Renal cortical epithelial cell (primary cell): ENCODE data around the gene SLC22A13. TPM values are rescaled to one million over a fixed set of nuclear protein-coding genes. Genes with fewer than 3 reads are reported as not detected.
A peak's percentile ranks its signal among the peaks of the same experiment; 100 is the strongest.
"Not testable (repeated sequence)": the region's sequence is repeated elsewhere in the genome, so short reads cannot be mapped to it uniquely, and the experiment has no call there.

Source experiments
- DNase-seq: peaks from one replicate; pipeline ENCODE4 v3.0.0-alpha.2; 2011; ENCODE audit warnings: low read depth
- total RNA-seq: library from RNA; depleted of rRNA; stranded (reverse); fragments of >200 nt; gene quantifications from 2 replicates; pipeline ENCODE4 v1.2.3, GENCODE V29; 2014

The SLC22A13 gene, protein sequence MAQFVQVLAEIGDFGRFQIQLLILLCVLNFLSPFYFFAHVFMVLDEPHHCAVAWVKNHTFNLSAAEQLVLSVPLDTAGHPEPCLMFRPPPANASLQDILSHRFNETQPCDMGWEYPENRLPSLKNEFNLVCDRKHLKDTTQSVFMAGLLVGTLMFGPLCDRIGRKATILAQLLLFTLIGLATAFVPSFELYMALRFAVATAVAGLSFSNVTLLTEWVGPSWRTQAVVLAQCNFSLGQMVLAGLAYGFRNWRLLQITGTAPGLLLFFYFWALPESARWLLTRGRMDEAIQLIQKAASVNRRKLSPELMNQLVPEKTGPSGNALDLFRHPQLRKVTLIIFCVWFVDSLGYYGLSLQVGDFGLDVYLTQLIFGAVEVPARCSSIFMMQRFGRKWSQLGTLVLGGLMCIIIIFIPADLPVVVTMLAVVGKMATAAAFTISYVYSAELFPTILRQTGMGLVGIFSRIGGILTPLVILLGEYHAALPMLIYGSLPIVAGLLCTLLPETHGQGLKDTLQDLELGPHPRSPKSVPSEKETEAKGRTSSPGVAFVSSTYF
- total RNA-seq = 0.25 TPM in 1 of 2 replicates, not detected in the other

DNA sequence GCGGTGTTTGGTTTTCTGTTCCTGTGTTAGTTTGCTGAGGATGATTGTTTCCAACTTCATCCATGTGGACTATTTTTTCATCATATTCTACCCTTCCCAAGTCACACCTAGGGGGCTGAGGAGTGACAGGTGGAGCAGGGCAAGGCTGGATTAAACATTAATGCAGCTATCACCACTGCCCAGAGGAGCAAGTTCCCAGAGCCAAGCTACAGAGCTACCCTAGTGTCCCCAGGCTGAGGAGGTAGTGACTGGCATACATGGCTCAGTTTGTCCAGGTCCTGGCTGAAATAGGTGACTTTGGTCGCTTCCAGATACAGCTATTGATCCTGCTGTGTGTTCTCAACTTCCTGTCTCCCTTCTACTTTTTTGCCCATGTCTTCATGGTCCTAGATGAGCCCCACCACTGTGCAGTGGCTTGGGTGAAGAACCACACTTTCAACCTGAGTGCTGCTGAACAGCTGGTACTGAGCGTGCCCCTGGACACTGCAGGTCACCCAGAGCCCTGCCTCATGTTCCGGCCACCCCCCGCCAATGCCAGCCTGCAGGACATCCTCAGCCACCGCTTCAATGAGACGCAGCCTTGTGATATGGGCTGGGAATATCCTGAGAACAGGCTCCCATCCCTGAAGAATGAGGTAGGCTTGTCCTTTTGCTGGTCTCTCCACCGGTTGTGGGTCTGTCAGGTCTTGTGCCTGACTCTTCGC is at the start of gene SLC22A13:
Gene SLC22A13 (plus strand): TSS at position 209 of the 704 bp plus-strand sequence. CDS start 49 bp downstream, at position 258.
- no peak for DNase-seq

DNA sequence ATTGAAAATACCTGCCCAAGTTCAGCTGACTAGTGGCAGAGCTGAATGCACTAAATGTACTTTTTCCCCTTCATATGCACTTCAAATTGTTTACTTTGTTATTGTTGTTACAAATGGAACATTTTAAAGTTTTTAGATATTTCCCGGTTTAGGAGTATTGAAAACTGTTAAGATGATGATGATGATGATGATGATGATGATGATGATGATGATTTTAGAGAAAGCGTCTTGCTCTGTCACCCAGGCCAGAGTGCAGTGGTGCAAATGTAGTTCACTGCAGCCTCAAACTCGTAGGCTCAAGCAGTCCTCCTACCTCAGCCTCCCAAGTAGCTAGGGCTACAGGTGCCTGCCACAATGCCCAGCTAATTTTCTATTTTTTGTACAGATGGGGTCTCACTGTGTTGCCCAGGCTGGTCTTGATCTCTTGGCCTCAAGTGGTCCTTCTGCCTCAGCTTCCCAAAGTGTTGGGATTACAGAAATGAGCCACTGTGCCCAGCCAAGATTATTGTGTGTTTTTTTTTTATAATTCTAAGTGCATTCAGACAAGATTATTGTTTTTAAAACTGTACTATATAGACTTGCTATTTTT is 45.9 kb upstream of the SLC22A13 start:
- no peak for DNase-seq

DNA sequence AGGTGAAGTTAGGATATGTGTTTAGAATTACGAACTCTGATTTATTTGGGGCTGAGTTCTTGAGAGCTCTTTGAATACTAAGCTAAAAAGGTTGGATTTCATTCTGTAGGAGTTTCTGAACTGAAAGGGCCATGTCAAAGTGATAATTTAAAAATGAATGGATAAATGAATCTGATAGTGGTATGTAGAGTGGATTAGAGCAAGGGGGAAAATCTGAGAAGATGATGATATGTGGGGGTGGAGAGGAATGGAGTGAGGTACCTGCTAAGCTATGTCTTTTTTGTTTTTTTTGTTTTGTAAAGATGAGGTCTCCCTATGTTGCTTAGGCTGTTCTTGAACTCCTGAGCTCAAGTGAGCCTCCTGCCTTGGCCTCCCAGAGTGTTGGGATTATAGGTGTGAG is 44.6 kb upstream of the SLC22A13 start:
- DNase-seq = no peak

DNA sequence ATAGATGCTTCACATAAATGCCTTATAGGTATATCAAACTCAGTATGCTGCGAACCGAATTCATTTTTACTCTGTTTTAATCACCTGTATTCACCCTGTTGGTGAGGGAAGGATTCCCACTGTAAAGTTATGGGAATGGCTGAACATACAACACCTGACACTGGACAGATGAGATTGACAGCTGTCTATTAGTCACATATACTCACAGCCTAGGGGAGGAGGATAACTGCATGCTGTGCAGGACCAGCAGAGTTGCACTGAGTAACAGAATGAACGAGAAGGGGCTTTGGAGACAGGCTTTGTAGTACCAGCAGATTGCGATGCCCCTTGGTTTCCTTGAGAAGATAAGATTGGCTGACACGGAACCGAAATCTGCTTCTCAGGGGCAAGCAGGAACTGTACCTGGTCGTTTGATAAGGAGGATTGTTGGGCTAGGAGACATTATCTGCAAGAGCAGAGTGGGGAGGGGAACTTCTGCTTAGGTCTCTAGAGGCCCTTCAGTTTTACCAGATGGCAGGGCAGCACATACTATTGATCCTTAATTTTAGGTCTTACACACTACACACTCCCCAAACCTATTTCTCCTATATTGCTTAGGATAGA is 43.5 kb upstream of the SLC22A13 start:
- DNase-seq = no peak

DNA sequence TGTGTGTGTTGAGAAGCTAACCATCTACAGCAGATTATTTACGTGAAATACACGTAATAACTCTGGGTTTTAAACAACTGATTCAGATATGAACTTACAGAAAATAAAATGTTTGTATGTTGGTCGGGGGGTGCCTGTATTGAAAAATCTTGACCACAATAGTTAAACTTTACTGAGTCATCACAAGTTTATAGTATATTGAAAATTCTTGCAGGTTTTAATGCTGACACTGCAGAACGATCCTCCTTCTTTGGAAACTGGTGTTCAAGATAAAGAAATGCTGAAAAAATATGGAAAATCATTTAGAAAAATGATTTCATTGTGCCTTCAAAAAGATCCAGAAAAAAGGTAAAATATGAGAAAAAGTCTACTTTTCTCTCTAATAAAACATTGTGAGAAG is 41.3 kb upstream of the SLC22A13 start:
- DNase-seq = no peak

DNA sequence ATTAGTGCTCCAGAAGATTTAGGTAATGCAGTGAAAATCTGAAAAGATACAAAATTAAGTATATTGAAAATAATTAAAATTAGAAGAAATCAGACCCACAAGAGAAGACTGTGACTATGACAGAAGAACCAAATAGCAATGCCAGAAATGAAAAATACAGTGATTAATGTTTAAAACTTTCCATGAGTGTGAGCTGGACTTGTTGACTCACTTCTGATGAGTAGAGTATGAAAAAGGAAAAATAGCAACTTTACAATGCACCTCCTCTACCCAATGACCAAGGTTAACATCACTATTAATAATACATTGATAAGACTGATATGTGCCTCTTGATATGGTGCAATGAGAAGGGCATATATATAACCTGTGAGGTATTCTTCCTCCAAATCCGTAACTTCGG is 39.3 kb upstream of the SLC22A13 start:
- DNase-seq = no peak

DNA sequence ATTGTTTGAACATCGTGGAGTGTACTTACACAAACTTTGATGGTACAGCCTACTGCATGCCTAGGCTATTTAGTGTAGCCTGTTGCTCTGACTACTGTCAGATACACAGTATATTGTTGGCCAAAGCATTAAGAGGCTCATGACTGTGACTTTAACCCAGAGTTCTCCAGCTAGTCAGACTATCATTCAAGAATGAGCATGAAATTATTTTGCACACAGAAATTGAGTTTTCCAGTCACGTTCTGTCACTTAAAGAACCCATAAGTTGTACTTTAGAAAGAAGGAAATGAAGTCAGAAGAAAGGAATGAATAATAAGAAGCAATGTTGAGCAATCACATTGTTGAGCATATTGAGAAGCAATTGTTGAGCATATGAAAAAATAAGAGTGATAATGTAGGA is 37.6 kb upstream of the SLC22A13 start:
- peak; percentile 70 for DNase-seq

DNA sequence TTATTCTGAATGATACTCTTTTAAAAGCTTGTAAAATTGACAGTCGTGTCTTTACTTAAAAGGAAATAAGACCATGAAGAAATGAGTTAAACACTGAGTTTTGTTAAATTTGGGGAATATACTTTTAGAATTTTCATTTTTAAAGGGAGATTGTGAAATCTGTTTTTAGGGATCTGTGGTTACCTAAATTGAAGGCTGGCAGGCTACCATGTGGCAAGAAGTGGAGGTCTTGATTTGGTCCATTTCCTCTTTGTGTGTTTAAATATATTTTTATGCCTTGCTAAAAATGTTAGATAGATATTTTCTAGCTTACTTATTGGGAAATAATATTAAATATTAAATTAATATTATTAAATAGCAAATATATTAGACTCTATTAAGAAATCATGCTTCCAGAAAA is 36.6 kb upstream of the SLC22A13 start:
- no peak for DNase-seq

DNA sequence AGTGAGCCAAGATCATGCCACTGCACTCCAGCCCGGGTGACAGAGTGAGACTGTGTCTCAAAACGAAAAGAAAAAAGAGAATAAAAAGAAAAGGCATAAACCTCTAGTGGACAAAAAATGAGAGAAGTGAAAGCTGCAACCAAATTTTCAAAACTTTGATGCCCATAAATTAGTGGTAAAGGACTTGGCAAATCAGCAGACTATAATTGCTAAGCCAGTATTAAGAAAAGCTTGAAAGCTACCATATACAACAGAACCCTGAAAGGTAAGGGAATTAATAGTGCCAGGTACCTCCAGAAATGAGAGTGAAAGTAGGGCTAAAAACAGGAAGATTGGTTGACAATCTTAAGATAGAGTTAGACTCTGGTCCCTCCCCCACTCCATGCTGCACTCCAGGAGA is 32.9 kb upstream of the SLC22A13 start:
- DNase-seq = no peak

DNA sequence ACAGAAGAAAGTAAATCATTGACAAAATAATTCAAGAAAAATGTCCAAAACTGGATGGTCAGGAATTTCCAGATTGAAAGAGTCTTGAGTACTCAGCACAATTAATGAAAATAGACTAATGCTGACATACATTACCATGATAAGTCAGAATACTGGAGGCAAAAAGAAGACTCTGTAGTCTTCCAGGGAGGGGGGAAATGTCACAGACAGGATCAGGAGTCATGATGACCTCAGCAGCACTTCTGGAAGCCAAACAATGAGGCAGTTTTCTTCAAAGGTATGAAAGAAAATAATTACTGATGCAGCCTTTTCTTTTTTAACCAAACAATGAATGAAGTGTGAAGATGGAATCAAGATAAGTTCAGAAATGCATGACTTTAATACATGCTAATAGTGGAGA is 30.1 kb upstream of the SLC22A13 start:
- peak; percentile 13 for DNase-seq

DNA sequence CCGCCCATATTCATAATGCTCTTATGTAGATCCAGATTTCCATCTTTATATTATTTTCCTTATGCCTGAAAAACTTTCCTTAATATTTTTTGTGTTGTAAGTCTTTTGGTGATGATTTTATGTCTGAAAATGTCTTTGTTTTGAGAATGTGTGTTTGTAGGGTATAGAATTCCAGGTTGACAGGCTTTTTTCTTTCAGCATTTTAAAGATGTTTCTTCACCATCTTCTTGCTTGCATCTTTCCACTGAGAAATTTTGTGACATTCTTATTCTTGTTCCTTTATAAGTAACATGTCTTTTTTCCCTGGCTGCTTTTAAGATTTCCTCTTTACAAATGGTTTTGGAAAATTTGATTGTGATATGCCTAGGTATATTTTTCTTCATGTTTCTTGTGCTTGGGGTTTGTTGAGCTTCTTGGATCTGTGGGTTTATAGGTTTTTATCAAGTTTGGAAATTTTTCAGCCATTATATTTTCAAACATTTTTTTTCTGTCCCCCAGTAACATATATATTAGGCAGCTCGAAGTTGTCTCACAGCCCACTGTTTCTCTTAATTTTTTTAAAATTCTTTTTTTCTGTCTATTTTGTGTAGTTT is 27.1 kb upstream of the SLC22A13 start:
- DNase-seq = no peak

DNA sequence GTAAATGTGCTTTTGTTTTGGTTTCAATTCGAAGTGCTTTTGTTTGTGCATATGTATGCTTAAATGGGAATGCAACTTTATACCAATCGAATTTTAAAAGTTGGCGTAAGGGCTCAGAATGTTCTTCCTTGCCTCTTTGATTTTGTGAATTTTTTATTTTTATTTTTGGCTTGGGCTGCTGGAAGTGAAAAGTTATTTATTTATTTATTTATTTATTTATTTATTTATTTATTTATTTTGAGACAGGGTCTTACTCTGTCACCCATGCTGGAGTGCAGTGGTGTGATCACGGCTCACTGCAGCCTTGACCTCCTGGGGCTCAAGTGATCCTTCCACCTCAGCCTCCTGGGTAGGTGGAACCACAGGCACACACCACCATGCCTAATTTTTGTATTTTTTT is 22.8 kb upstream of the SLC22A13 start:
- not testable (repeated sequence) for DNase-seq

DNA sequence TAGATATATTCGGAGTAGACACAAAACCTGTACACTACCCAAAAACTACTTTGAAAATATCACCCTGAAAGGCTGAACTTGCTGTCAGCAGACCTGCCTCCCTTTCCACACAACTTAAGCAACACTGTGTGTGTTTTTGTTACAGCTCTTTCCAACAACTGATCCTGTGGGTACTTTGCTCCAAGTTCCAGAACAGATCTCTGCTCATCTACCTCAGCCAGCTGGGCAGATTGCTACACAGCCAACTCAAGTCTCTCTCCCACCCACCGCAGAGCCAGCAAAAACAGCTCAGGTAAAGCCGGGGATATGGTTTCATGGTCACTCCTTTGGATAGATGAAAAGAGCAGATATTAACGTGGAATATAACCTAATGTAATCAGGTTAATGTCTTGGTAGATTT is 19.7 kb upstream of the SLC22A13 start:
- DNase-seq = no peak

DNA sequence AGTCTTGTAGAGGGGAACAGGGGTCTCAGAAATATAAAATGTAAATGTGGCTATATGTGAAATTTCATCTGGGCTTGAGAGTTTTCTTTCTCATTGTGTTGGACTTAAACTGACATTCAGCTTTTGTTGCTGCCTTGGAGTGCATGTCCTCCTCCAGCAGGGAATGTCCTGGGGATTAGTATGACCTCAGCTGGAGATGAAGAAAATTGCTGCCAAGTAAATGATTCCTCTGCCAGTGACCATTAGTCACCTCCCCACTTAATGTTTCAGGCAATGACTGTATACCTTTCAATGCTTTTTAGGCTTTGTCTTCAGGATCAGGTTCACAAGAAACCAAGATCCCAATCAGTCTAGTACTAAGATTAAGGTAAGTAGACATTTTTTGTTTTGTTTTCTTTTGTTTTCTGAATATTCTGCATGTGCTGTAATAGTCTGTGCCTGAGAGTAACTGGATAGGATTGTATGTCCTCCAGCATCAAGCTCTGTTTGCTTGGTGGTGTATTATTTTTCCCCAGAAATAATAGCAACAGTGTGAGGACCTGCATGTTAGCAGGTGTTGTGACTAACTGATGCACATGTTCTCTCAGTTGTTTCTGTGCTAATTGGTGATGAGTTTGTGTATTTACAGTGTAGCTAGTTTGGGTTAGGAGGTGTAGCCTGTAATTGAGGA is 18.1 kb upstream of the SLC22A13 start:
- DNase-seq = peak; percentile 94

DNA sequence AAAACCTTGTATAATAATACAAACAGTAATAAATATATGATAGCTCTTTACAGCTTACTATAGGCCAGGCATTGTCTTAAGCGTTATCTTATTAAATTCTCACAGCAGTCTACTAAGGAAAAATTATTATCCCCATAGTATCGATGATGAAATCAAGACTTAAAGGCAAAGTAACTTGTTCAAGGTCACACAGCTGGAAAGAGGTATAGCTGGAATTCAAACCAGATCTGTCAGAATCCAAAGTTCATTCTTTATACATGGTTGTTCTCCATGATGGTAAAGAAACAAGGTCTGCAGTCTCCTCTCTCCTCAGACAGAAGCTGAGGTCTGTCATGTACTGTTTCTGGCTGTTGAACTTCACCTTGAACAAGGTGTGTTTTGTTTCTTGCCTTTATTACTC is 15.4 kb upstream of the SLC22A13 start:
- DNase-seq = no peak

DNA sequence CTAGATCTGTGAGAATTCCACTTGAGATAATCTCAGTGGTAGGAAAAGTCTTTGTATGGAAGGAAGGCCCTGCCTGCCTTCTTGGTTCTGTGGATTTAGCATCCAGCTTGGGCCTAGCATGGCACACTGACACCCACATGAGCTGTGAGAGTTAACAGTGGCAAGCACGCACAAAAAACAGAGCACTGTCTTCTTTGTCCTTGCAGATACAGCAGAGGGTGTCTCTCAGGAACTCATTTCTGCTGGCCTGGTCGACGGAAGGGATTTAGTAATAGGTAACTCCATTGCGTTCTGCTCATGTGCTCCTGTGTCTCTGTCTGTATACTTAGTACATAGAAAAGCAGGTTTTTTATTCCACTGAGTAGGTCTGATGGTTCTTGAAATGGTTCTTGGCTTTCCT is 14.4 kb upstream of the SLC22A13 start:
- no peak for DNase-seq

DNA sequence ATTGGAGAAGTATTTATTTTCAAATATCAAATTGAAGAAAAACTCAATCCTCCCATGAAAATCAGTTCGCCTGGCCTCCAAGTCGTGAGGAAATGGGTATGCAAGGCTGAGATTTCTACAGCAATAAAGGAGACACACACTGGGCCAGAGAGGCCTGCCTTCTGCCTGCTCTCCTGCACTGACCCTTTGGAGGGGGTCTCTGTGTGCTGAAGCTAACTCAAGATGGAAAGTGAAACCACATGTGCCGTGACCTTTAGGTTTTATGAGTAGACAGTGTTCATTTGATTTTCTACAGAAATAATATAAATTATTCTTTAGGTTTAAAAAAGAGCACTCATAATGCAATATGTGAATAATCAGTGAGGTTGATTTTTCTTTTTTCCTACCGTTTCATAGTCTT is 11.9 kb upstream of the SLC22A13 start:
- no peak for DNase-seq

DNA sequence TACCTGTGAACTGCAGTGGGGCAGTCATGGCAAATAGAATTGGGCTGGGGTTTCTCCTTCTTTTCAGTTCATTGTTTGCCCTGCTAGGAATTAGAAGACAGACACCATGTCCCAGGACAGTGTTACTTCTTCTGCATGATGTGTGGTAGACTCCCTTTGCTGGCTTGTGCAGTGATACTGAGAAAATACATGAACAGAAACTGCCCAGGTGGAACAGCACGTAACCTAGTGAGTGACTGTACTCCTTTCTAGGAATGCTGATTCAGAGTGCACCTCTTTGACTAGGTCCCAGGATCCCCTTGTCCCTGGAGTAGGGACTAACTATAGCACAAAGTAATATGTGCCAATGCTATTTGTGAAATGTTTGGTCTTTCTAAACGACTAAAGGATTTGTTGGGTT is 10.7 kb upstream of the SLC22A13 start:
- no peak for DNase-seq

DNA sequence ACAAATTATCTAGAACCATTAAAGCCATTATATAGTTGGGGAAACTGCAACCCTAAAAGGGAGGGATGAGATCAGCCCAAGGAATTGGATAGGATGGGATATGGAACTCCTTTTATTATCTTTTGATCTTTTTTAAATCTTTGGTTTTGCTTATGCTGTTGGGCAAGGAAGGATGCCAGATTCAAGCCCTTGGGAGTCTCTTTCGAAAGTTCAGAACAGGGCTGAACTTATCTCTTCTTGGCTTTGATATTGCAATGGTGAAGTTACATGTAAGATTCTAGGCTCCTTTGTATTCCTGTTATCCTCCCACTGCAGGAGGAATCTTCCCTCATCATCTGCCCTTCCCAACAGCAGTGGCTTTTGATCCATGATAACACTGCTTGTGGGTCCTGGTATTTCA is 10.0 kb upstream of the SLC22A13 start:
- DNase-seq = no peak

DNA sequence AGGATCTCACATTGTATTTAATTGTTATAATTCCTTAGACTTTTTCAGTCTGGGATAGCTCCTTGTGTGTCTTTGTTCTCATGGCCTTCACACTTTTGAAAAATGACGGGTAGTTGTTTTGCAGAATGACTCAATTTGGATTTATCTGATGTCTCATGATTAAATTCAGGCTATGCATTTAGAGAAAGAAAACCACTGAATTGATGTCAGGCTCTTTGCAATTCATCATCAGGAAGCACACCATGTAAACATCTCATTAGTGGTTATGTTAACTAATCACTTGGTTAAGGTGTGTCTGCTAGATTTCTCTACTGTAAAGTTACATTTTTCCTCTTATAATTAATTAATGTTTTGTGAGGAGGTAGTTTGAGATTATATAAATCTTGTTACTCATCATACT is 8.0 kb upstream of the SLC22A13 start:
- peak; percentile 22 for DNase-seq

DNA sequence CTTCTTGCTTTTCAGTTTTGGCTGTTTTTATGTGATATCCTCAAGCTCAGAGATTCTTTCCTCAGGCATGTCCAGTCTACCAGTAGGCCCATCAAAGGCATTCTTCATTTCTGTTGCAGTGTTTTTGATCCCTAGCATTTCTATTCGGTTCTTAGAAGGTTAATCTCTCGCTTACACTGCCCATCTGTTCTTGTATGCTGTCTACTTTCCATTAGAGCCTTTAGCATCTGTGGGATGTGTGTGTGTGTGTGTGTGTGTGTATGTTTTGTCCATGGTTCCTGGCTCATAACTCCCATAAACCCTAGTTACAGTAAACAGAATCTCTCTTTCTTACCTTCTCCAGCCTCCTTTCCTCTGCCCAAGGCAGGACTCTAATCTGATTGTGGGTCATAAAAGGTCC is 5.1 kb upstream of the SLC22A13 start:
- DNase-seq = no peak
